ENCODE data around the gene RAB19. TPM values are rescaled to one million over a fixed set of nuclear protein-coding genes. Genes with fewer than 3 reads are reported as not detected.

RAB19 gene
- total RNA-seq, 1 experiment from 2014 or later: not detected

GRCh38 chr7:140360697-140361229 is 43.1 kb upstream of the RAB19 start:
- intact Hi-C loops (cut with micrococcal nuclease; ENCODE audit: unreplicated experiment): no loop called here
- ChIA-PET CTCF (no interaction called here), POLR2A (ENCODE audit: low non-redundant PET) (no interaction called here)
- Histone ChIP-seq H3K4me1 (ENCODE audit: insufficient read depth, low read length, poor library complexity, severe bottlenecking) (no peaks in the 10 kb centered on the region), H3K27ac (ENCODE audit: low read depth, low read length, poor library complexity, severe bottlenecking) (no peak overlapping the region), H3K27me3 (replicated peaks; ENCODE audit: insufficient read depth, low read depth, low read length, poor library complexity) (no peaks in the 10 kb centered on the region), H3K4me3 (ENCODE audit: low read depth, low read length, poor library complexity, severe bottlenecking) (no peak overlapping the region), H3K36me3 (ENCODE audit: insufficient read depth, low read length, poor library complexity, severe bottlenecking) (no peaks in the 10 kb centered on the region), H3K9me3 (ENCODE audit: low read depth, low read length, poor library complexity, severe bottlenecking) (no peaks in the 10 kb centered on the region)
- no peak for TF ChIP-seq CTCF (conservative IDR thresholded peaks at IDR 0.05; ENCODE audit: low read depth, low read length)
- TF ChIP-seq EZH2 (IDR thresholded peaks at IDR 0.05; ENCODE audit: borderline replicate concordance, low read depth, low read length, poor library complexity, severe bottlenecking): no peak
- no peak for DNase-seq (ENCODE audit: low spot score)
- BruUV-seq (replicated peaks): no TSS peak

- H3K4me1 ChIP-seq (ENCODE audit: insufficient read depth, low read length, poor library complexity, severe bottlenecking): no peaks in the 10 kb centered on the region
- H3K27ac ChIP-seq (ENCODE audit: low read depth, low read length, poor library complexity, severe bottlenecking): no peak overlapping the region
- H3K4me3 ChIP-seq (ENCODE audit: low read depth, low read length, poor library complexity, severe bottlenecking): no peak overlapping the region
- no peak for TF ChIP-seq CTCF (conservative IDR thresholded peaks at IDR 0.05; ENCODE audit: low read depth, low read length)
- no peak for TF ChIP-seq EZH2 (IDR thresholded peaks at IDR 0.05; ENCODE audit: borderline replicate concordance, low read depth, low read length, poor library complexity, severe bottlenecking)
- no peaks in the 10 kb centered on the region for H3K27me3 ChIP-seq (replicated peaks; ENCODE audit: insufficient read depth, low read depth, low read length, poor library complexity)
- no peak for DNase-seq (ENCODE audit: low spot score)
- H3K36me3 ChIP-seq (ENCODE audit: insufficient read depth, low read length, poor library complexity, severe bottlenecking): no peaks in the 10 kb centered on the region
- CTCF ChIA-PET: no interaction called here
- no TSS peak for BruUV-seq (replicated peaks)
- no peaks in the 10 kb centered on the region for H3K9me3 ChIP-seq (ENCODE audit: low read depth, low read length, poor library complexity, severe bottlenecking)
- intact Hi-C loops (cut with micrococcal nuclease; ENCODE audit: unreplicated experiment): no loop called here
- POLR2A ChIA-PET (ENCODE audit: low non-redundant PET): no interaction called here
These were observed 39.0 kb upstream of the RAB19 start for GRCh38 chr7:140364819-140365218.

- CTCF ChIA-PET: no interaction called here
- no peak for DNase-seq (ENCODE audit: low spot score)
- POLR2A ChIA-PET (ENCODE audit: low non-redundant PET): no interaction called here
These were observed 36.3 kb upstream of the RAB19 start for GRCh38 chr7:140367528-140367927.

More at GRCh38 chr7:140367528-140367927, 36.3 kb upstream of the RAB19 start:
- H3K4me1 ChIP-seq (ENCODE audit: insufficient read depth, low read length, poor library complexity, severe bottlenecking): no peaks in the 10 kb centered on the region
- H3K27ac ChIP-seq (ENCODE audit: low read depth, low read length, poor library complexity, severe bottlenecking): no peak overlapping the region
- no peak overlapping the region for H3K4me3 ChIP-seq (ENCODE audit: low read depth, low read length, poor library complexity, severe bottlenecking)
- no TSS peak for BruUV-seq (replicated peaks)
- intact Hi-C loops (cut with micrococcal nuclease; ENCODE audit: unreplicated experiment): no loop called here
- no peaks in the 10 kb centered on the region for H3K27me3 ChIP-seq (replicated peaks; ENCODE audit: insufficient read depth, low read depth, low read length, poor library complexity)
- H3K36me3 ChIP-seq (ENCODE audit: insufficient read depth, low read length, poor library complexity, severe bottlenecking): no peaks in the 10 kb centered on the region
- TF ChIP-seq CTCF (conservative IDR thresholded peaks at IDR 0.05; ENCODE audit: low read depth, low read length) (no peak), EZH2 (IDR thresholded peaks at IDR 0.05; ENCODE audit: borderline replicate concordance, low read depth, low read length, poor library complexity, severe bottlenecking) (no peak)
- no peaks in the 10 kb centered on the region for H3K9me3 ChIP-seq (ENCODE audit: low read depth, low read length, poor library complexity, severe bottlenecking)
